ENCODE results near the gene SPTB.

GRCh38 chr14:64715628-64716412, 163.9 kb downstream of the SPTB start:
- TF ChIP-seq CTCF (IDR thresholded peaks at IDR 0.05; ENCODE audit: low read depth, low read length, poor library complexity, severe bottlenecking) = no peak
- TF ChIP-seq EZH2phosphoT487 (IDR thresholded peaks at IDR 0.05; ENCODE audit: borderline replicate concordance, low read length) = no peak

Data from DOHH2 (cell line).